GM08714 (cell line): ENCODE data around the gene ERMAP.

Experiments used
- H3K4me3 ChIP-seq: fragments of 200-500 bp; sonication (Bioruptor generic); 2 replicates; pipeline ENCODE4 v1.5.1; 2014; ENCODE audit warnings: mild to moderate bottlenecking, low read length, inconsistent platforms
- ZNF274 ChIP-seq: IDR thresholded peaks from 2 replicates; pipeline ENCODE4 v1.6.1; 2012; ENCODE audit warnings: mild to moderate bottlenecking, low read depth, low read length

ERMAP gene

GRCh38 chr1:42891465-42892138 lies 74.7 kb downstream of the ERMAP start:
- no peak overlapping the region for H3K4me3 ChIP-seq
- no peak for TF ChIP-seq ZNF274
